Muscle of leg (tissue), 16 donors: ENCODE data around the gene MAGOH. TPM values are rescaled to one million over a fixed set of nuclear protein-coding genes. Genes with fewer than 3 reads are reported as not detected.
"Not testable (repeated sequence)": the region's sequence is repeated elsewhere in the genome, so short reads cannot be mapped to it uniquely, and the experiment has no call there.

Source experiments
- DNase-seq: peaks from one replicate; pipeline ENCODE4 v3.0.0; 2013
- H3K27ac ChIP-seq: one replicate; pipeline ENCODE4 v1.5.1; 2013; ENCODE audit warnings: mild to moderate bottlenecking, low read length, control low read depth
- H3K27me3 ChIP-seq: one replicate; pipeline ENCODE4 v1.6.1; 2013; ENCODE audit warnings: low read length; ENCODE audit not compliant: control insufficient read depth, insufficient read depth
- H3K36me3 ChIP-seq: one replicate; pipeline ENCODE4 v1.6.1; 2013; ENCODE audit warnings: low read length; ENCODE audit not compliant: control insufficient read depth, insufficient read depth
- H3K4me1 ChIP-seq: one replicate; pipeline ENCODE4 v1.6.1; 2013; ENCODE audit warnings: low read length; ENCODE audit not compliant: control insufficient read depth, insufficient read depth
- H3K4me3 ChIP-seq: one replicate; pipeline ENCODE4 v1.5.1; 2013; ENCODE audit warnings: low read length, control low read depth
- H3K9me3 ChIP-seq: replicated peaks from 2 replicates; pipeline ENCODE4 v1.6.1; 2013; ENCODE audit warnings: low read depth, low read length; ENCODE audit not compliant: control insufficient read depth
- WGBS: methylation state at CpG from one replicate; pipeline ENCODE4 v1.1.5; 2013; ENCODE audit warnings: missing lambda C conversion rate; ENCODE audit not compliant: insufficient coverage; 5-methylcytosine and 5-hydroxymethylcytosine counted together
- long read RNA-seq, 11 donors: transcript quantifications; one replicate each; lab custom pipeline, GENCODE V29; 2026
- polyA plus RNA-seq, 8 donors: library from polyadenylated mRNA; unstranded; fragments of 120-200 nt; gene quantifications; one replicate each; pipeline versions ENCODE4 v1.2.1 to v1.2.3, GENCODE V29; 2013; ENCODE audit warnings: inconsistent platforms in 1 of 8, low replicate concordance in 1 of 8; ENCODE audit not compliant: insufficient read length in 8 of 8, insufficient read depth in 1 of 8
- total RNA-seq: library from RNA; stranded (reverse); fragments of 120-200 nt; gene quantifications from one replicate; pipeline ENCODE4 v1.2.4, GENCODE V29; 2013

MAGOH gene
- total RNA-seq (26.4 TPM), polyA plus RNA-seq (10 to 100 TPM; 42.9 to 65.2 (median 50.2) TPM)
- long read RNA-seq, donor 1, transcript MAGOH-202 (5 exons, 756 nt): major isoform, 5 of 9 reads
- long read RNA-seq, donor 1, partial matches to known transcripts: 0 of 9 reads
- long read RNA-seq, donor 1, other reads (novel, unspliced or antisense): 0 of 9 reads
- long read RNA-seq, donor 2, partial matches to known transcripts: 0 of 3 reads
- long read RNA-seq, donor 2, other reads (novel, unspliced or antisense): 0 of 3 reads
- long read RNA-seq, donor 3, transcript MAGOH-202 (5 exons, 756 nt): major isoform, 11 of 16 reads
- long read RNA-seq, donor 3, partial matches to known transcripts: 0 of 16 reads
- long read RNA-seq, donor 3, other reads (novel, unspliced or antisense): 0 of 16 reads
- long read RNA-seq, donor 4, transcript MAGOH-202 (5 exons, 756 nt): major isoform, 8 of 12 reads
- long read RNA-seq, donor 4, partial matches to known transcripts: 0 of 12 reads
- long read RNA-seq, donor 4, other reads (novel, unspliced or antisense): 0 of 12 reads
- long read RNA-seq, donor 5, transcript MAGOH-201 (4 exons, 500 nt): minor isoform, 11 of 52 reads
- long read RNA-seq, donor 5, transcript MAGOH-202 (5 exons, 756 nt): major isoform, 40 of 52 reads
- long read RNA-seq, donor 5, partial matches to known transcripts: 0 of 52 reads
- long read RNA-seq, donor 5, other reads (novel, unspliced or antisense): 0 of 52 reads
- long read RNA-seq, donor 6, transcript MAGOH-202 (5 exons, 756 nt): major isoform, 28 of 36 reads
- long read RNA-seq, donor 6, transcript MAGOH-201 (4 exons, 500 nt): minor isoform, 8 of 36 reads
- long read RNA-seq, donor 6, partial matches to known transcripts: 0 of 36 reads
- long read RNA-seq, donor 6, other reads (novel, unspliced or antisense): 0 of 36 reads
- long read RNA-seq, donor 7, transcript MAGOH-201 (4 exons, 500 nt): minor isoform, 8 of 26 reads
- long read RNA-seq, donor 7, transcript MAGOH-202 (5 exons, 756 nt): major isoform, 18 of 26 reads
- long read RNA-seq, donor 7, partial matches to known transcripts: 0 of 26 reads
- long read RNA-seq, donor 7, other reads (novel, unspliced or antisense): 0 of 26 reads
- long read RNA-seq, donor 8, transcript MAGOH-201 (4 exons, 500 nt): minor isoform, 15 of 37 reads
- long read RNA-seq, donor 8, transcript MAGOH-202 (5 exons, 756 nt): major isoform, 21 of 37 reads
- long read RNA-seq, donor 8, partial matches to known transcripts: 0 of 37 reads
- long read RNA-seq, donor 8, other reads (novel, unspliced or antisense): 0 of 37 reads
- long read RNA-seq, donor 9, transcript MAGOH-202 (5 exons, 756 nt): major isoform, 18 of 30 reads
- long read RNA-seq, donor 9, transcript MAGOH-201 (4 exons, 500 nt): minor isoform, 10 of 30 reads
- long read RNA-seq, donor 9, partial matches to known transcripts: 0 of 30 reads
- long read RNA-seq, donor 9, other reads (novel, unspliced or antisense): 0 of 30 reads
- long read RNA-seq, donor 10, transcript MAGOH-202 (5 exons, 756 nt): major isoform, 37 of 49 reads
- long read RNA-seq, donor 10, transcript MAGOH-201 (4 exons, 500 nt): minor isoform, 8 of 49 reads
- long read RNA-seq, donor 10, partial matches to known transcripts: 0 of 49 reads
- long read RNA-seq, donor 10, other reads (novel, unspliced or antisense): 0 of 49 reads
- long read RNA-seq, donor 11, transcript MAGOH-202 (5 exons, 756 nt): major isoform, 19 of 24 reads
- long read RNA-seq, donor 11, partial matches to known transcripts: 0 of 24 reads
- long read RNA-seq, donor 11, other reads (novel, unspliced or antisense): 0 of 24 reads

DNA sequence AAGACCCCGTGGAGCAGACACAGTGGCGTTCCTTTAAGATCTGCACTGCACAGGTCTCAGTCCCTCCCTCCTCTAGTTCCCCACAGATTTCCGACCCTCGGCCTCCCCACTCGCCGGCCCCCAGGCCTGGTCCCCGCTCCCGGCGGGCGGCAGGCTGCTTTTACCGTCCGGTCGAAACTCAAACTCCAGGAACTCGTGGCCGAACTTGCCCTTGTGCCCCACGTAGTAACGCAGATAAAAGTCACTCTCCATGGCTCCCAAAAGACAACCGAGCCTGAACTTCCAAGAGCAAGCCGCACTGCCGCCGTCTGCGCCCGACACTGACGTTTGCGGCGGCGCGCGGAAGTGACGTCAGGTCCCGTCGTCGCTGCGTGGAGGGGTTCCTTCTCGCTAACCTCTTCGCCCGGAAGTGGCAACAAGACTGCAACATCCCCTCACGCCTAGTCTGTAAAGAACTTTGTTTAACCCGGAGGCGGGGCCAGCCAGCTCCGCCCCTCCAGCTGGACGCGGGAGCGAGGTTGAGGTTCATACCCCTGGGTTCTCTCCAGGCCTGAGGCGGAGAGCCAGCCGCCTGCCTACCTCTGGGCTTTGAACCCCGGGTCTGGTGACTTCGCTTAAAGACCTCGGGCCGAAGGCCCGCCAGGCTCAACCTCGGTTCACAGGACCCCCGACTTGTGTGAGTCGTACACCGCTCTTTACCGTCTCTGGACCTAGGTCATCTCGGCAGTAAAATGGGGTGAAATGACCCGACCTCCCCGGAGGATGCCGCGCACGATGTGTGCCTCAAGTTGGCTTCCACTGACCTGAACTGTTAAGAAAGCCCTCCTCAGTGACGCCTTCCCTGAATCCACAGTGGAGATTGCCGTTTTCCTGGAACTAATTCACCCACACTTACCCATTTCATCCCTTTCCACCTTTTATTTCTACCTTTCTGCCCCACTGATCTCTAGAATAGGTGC lies at the start of gene MAGOH:
MAGOH (minus strand) TSS at position 322 of the 959 bp plus-strand sequence; CDS start at position 252, 70 bp downstream.
- DNase-seq: peak; percentile 98
- 2% methylated on average over 61 of the region's 64 CpGs for WGBS
- H3K36me3 ChIP-seq: peaks cover 24% of the 10 kb centered on the region
- peaks cover 14% of the 10 kb centered on the region for H3K4me1 ChIP-seq
- no peaks in the 10 kb centered on the region for H3K9me3 ChIP-seq
- peak within 1 kb of the TSS; percentile 88 for H3K27ac ChIP-seq
- H3K4me3 ChIP-seq: peak within 1 kb of the TSS; percentile 93
- no peaks in the 10 kb centered on the region for H3K27me3 ChIP-seq

DNA sequence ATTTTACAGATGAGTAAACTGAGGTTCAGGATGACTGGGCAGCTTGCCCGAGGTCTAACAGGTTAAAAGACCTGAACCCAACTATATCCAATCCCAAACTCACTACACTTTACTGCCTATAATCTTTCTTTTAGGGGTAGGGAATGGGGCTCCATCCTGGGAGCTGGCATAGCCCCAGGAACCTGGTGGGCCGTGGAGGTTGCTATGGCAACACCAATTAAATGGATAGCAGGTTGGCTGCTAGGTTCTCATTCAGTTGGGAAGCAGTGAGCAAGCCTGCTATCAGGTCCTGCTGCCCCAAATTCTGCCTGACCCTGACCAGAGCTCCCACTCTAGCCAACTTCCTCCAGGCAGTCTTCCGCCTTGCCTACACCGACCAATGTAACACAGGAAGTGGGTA lies 48.6 kb upstream of the MAGOH start:
- H3K4me1 ChIP-seq: peaks cover 5% of the 10 kb centered on the region
- no peaks in the 10 kb centered on the region for H3K36me3 ChIP-seq
- 100% methylated on average over 1 of the region's 4 CpGs for WGBS
- H3K9me3 ChIP-seq: no peaks in the 10 kb centered on the region
- DNase-seq: no peak
- no peaks in the 10 kb centered on the region for H3K27me3 ChIP-seq
- H3K27ac ChIP-seq: no peak overlapping the region
- H3K4me3 ChIP-seq: no peak overlapping the region

DNA sequence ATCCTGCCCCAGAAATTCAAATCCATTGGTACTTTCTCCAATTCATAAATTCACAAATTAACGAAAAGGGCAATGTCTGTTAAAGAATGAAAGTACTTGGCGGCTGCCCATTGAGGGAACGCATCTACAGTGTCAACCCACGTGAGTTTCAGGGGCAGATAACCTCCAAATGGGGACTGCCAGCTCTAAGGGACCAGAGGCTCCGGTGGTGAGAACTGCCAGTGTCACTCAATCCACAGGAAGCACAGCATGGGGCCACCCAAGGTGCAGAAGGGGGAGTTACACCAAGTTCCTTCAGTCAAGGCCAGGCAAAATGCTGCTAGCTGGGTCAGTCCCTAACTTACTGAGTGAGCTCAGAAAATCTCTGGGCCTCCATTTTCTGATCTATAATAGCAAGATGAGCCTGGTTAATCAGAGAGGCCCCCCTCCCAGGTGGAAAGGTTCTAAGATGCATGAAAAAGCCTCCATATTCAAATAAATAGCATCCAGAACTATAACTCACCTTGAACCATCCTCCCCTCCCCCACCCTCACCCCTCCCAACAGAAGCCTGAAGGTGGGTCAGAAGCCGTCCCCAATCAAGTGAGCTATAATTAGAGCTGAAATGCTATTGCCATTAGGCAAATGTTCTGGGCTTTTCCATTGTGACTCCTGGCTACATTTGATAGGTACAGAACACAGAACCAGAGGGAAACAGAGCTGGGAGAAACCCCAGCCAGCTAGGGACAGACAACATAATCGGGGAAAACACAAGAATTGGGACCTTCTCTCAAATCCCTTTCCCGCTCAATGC lies 47.8 kb upstream of the MAGOH start:
- H3K27ac ChIP-seq: no peak overlapping the region
- no peaks in the 10 kb centered on the region for H3K27me3 ChIP-seq
- no peak overlapping the region for H3K4me3 ChIP-seq
- peaks cover 5% of the 10 kb centered on the region for H3K4me1 ChIP-seq
- H3K9me3 ChIP-seq: no peaks in the 10 kb centered on the region
- DNase-seq: no peak
- 63% methylated on average over 4 of the region's 8 CpGs for WGBS
- no peaks in the 10 kb centered on the region for H3K36me3 ChIP-seq

DNA sequence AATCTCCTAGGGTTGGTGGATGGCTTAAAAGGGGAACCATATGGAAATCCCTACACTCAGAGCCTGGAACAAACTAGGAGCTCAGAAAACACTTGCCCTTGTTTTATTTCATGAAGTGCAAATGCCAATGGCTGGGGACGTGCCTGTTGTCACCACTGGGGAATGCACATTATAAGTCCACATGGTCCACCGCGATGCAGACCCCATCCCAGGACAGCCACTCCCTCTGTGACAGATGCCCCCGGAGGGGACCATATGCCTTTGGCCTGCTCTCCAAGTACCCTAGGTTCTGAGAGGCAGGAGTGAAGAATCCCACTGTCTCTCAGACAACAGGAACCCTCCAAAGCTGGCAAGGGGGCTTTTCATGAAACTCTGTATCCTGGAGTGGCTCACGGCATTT lies 47.2 kb upstream of the MAGOH start:
- Histone ChIP-seq H3K36me3 (no peaks in the 10 kb centered on the region), H3K27me3 (no peaks in the 10 kb centered on the region), H3K27ac (no peak overlapping the region), H3K4me3 (no peak overlapping the region), H3K4me1 (peaks cover 11% of the 10 kb centered on the region), H3K9me3 (no peaks in the 10 kb centered on the region)
- WGBS: 56% methylated on average over 1 of the region's 5 CpGs
- no peak for DNase-seq

DNA sequence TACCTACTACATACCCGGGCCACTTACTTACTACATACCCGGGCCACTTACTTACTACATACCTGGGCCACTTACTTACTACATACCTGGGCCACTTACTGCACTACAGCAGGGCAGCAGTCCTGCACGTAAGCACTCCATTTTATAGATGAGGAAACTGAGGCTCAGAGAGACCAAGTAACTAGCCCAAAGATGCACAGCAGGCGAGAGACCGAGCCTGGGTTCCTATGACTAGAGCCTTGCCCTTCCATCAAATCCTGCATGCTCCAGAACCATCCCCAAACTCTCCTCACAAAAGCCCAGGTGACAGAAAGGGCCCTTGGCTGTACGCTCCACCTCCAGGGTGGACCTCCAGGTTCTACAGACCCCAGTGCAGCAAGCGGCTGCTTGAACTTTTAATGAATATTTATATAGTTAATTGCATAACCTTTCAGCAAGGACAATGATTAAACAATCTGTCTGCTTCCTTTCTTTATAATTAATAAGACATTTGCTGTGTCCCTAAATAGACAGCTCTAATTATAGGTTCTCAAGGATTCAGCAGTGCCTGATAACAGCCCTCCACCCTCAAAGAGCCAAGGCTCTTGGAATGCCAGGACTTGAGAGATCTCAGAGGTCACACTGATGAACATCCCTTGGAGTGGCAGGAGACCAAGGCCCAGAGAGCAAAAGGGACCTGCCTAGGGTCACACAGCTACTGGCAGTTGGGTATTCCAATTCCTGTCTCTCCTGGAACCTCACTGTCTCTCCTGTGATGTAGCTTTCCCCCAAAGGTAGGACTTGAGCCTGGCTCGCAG lies 46.1 kb upstream of the MAGOH start:
- no peak overlapping the region for H3K4me3 ChIP-seq
- no peak for DNase-seq
- H3K4me1 ChIP-seq: peaks cover 11% of the 10 kb centered on the region
- no peaks in the 10 kb centered on the region for H3K27me3 ChIP-seq
- no peaks in the 10 kb centered on the region for H3K9me3 ChIP-seq
- 100% methylated on average over 3 of the region's 8 CpGs for whole genome bisulfite sequencing
- no peaks in the 10 kb centered on the region for H3K36me3 ChIP-seq
- no peak overlapping the region for H3K27ac ChIP-seq

DNA sequence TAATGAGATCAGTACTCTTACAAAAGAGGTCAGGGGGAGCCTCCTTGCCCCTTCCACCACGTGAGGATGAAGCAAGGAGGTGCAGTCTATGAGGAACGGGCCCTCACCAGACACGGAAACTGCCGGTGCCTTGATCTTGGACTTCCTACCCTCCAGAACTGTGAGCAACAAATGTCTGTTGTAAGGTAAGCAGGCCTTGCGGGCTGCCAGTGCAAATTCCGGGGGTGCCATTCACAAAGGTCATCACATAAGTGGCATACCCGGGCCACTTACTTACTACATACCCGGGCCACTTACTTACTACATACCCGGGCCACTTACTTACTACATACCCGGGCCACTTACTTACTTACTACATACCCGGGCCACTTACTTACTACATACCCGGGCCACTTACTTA lies 44.8 kb upstream of the MAGOH start:
- H3K36me3 ChIP-seq, H3K27me3 ChIP-seq, DNase-seq, H3K4me3 ChIP-seq, H3K27ac ChIP-seq, H3K9me3 ChIP-seq: not testable (repeated sequence)
- WGBS: 95% methylated on average over 4 of the region's 12 CpGs
- H3K4me1 ChIP-seq: peaks cover 11% of the 10 kb centered on the region

DNA sequence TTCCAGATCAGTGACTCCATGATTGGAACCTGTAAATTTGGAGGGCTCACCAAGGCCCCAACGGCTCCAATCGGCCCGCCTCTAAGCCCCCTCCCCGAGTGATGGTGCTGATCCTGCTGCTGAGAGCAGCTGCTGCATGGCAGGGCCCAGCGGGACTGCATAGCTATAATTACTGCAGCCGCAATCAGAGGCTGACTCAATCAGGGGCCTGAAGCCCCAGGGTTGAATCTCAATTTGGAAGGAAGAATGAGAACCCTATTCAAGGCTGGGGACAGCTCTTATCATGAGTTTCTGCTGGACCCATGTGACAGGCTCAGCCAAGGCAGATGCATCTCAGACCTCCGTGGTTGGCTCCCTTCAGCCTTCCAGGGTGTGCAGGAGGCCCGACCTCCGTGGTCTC lies 42.8 kb upstream of the MAGOH start:
- peaks cover 11% of the 10 kb centered on the region for H3K4me1 ChIP-seq
- DNase-seq: no peak
- H3K4me3 ChIP-seq: no peak overlapping the region
- no peaks in the 10 kb centered on the region for H3K9me3 ChIP-seq
- no peaks in the 10 kb centered on the region for H3K36me3 ChIP-seq
- 73% methylated on average over 6 of the region's 9 CpGs for WGBS
- H3K27ac ChIP-seq: no peak overlapping the region
- H3K27me3 ChIP-seq: no peaks in the 10 kb centered on the region
